Aorta (tissue), 5 donors: ENCODE data around the gene DBI. TPM values are rescaled to one million over a fixed set of nuclear protein-coding genes. Genes with fewer than 3 reads are reported as not detected.
A peak's percentile ranks its signal among the peaks of the same experiment; 100 is the strongest.

Experiments
- ATAC-seq: fragments of 200-7000 bp; cut with Tn5 transposase; one replicate; pipeline ENCODE4 v1.9.1; 2022; ENCODE audit warnings: moderate library complexity; ENCODE audit not compliant: low FRiP score
- DNase-seq, 2 donors: peaks; one replicate each; pipeline ENCODE4 v3.0.0-alpha.2; 2020
- H3K27ac ChIP-seq, 2 donors: one replicate each; pipeline ENCODE4 v1.5.1; 2013; ENCODE audit warnings: low read length in 2 of 2, mild to moderate bottlenecking in 2 of 2, moderate library complexity in 2 of 2, control low read depth in 1 of 2, inconsistent platforms in 1 of 2, low read depth in 1 of 2
- H3K27me3 ChIP-seq, 2 donors: one replicate each; pipeline ENCODE4 v1.6.1; 2013; ENCODE audit warnings: control low read depth in 1 of 2, low read length in 1 of 2, mild to moderate bottlenecking in 1 of 2, moderate library complexity in 1 of 2; ENCODE audit not compliant: insufficient read depth in 2 of 2, control insufficient read depth in 1 of 2
- H3K36me3 ChIP-seq, 2 donors: one replicate each; pipeline ENCODE4 v1.6.1; 2013; ENCODE audit warnings: control low read depth in 1 of 2, low read length in 1 of 2, mild to moderate bottlenecking in 1 of 2; ENCODE audit not compliant: insufficient read depth in 2 of 2, control insufficient read depth in 1 of 2
- H3K4me1 ChIP-seq, 2 donors: one replicate each; pipeline ENCODE4 v1.6.1; 2013; ENCODE audit warnings: low read length in 2 of 2, control low read depth in 1 of 2, mild to moderate bottlenecking in 1 of 2, moderate library complexity in 1 of 2; ENCODE audit not compliant: insufficient read depth in 2 of 2, control insufficient read depth in 1 of 2
- H3K4me3 ChIP-seq, 2 donors: one replicate each; pipeline ENCODE4 v1.5.1; 2013; ENCODE audit warnings: low read length in 2 of 2, control low read depth in 1 of 2, mild to moderate bottlenecking in 1 of 2
- H3K9me3 ChIP-seq: one replicate; pipeline ENCODE4 v1.6.1; 2013; ENCODE audit warnings: mild to moderate bottlenecking, low read length; ENCODE audit not compliant: control insufficient read depth
- WGBS, 2 donors: extraction: QIAGEN DNeasy Blood & Tissue Kit; methylation state at CpG; one replicate each; pipeline ENCODE4 v1.1.7; 2013; 5-methylcytosine and 5-hydroxymethylcytosine counted together
- intact Hi-C, 2 donors: fragments of 100-400 bp; cut with DNase I; formaldehyde crosslinking; loops; one replicate each; pipeline versions ENCODE4 v1.14.2 to v1.15.0; 2022
- polyA plus RNA-seq, 2 donors: library from polyadenylated mRNA; stranded (reverse); fragments of 200-250 nt; gene quantifications; one replicate each; pipeline ENCODE4 v1.2.3, GENCODE V29; 2013
- total RNA-seq, 2 donors: library from RNA; stranded (reverse); fragmentation: NEBNext Ultra II Directional; extraction: Animal tissue kit (Norgen Biotek cat#: 25700); gene quantifications; one replicate each; pipeline ENCODE4 v1.2.1, GENCODE V29; 2021
- donor health status: healthy with polysubstance abuse.
- donor health status: Bipolar disorder and iron deficiency.
- donor health status: DM: no; HTN: no; CAD: no.
- donor health status: DM: no; HTN: no; CAD: no.
- donor health status: DM: yes; HTN: yes; CAD: no.

DBI gene
- total and polyA plus RNA-seq, 4 donors: 60.1 to 463 (median 121) TPM

GRCh38 chr2:119352357-119352756, 14.4 kb upstream of the DBI start:
- H3K36me3 ChIP-seq: no peaks in the 10 kb centered on the region
- DNase-seq: no peak
- no peaks in the 10 kb centered on the region for H3K27me3 ChIP-seq
- peak; percentile 59 for ATAC-seq
- intact Hi-C loops: no loop called here
- H3K9me3 ChIP-seq: no peaks in the 10 kb centered on the region
- no peak overlapping the region for H3K4me3 ChIP-seq
- H3K27ac ChIP-seq: no peak overlapping the region
- no peaks in the 10 kb centered on the region for H3K4me1 ChIP-seq

GRCh38 chr2:119354860-119355259, 11.9 kb upstream of the DBI start:
- Histone ChIP-seq H3K4me3 (no peak overlapping the region), H3K4me1 (no peaks in the 10 kb centered on the region), H3K27ac (no peak overlapping the region), H3K27me3 (no peaks in the 10 kb centered on the region), H3K9me3 (no peaks in the 10 kb centered on the region), H3K36me3 (no peaks in the 10 kb centered on the region)
- DNase-seq (no peak), ATAC-seq (no peak)
- intact Hi-C loops: no loop called here
- WGBS, 2 donors: 86 to 89% methylated on average over 1 of the region's 1 CpG

- 93 to 94% methylated on average over 6 of the region's 6 CpGs for WGBS, 2 donors
- no peak for ATAC-seq
- no peak for DNase-seq
- Histone ChIP-seq H3K36me3 (no peaks in the 10 kb centered on the region), H3K4me1 (no peaks in the 10 kb centered on the region), H3K27ac (no peak overlapping the region), H3K4me3 (no peak overlapping the region), H3K27me3 (no peaks in the 10 kb centered on the region), H3K9me3 (no peaks in the 10 kb centered on the region)
- intact Hi-C loops: loop anchor here in 1 of 2 donors (10.0 kb wide), 2 partner anchors 135 to 1545 kb away; partner anchors contain the start of genes DDX18 and STEAP3
These were observed 7.0 kb upstream of the DBI start for GRCh38 chr2:119359774-119360173.

- DNase-seq: no peak
- Histone ChIP-seq H3K9me3 (no peaks in the 10 kb centered on the region), H3K4me3 (no peak overlapping the region), H3K36me3 (no peaks in the 10 kb centered on the region), H3K27me3 (no peaks in the 10 kb centered on the region), H3K27ac (no peak overlapping the region), H3K4me1 (peaks cover 0 to 5% of the 10 kb centered on the region in 2 donors)
- 91 to 92% methylated on average over 2 of the region's 2 CpGs for WGBS, 2 donors
- ATAC-seq: no peak
- intact Hi-C loops: loop anchor here in 1 of 2 donors (10.0 kb wide), 2 partner anchors 136 to 1546 kb away; partner anchors contain the start of genes DDX18 and STEAP3
These were observed 6.3 kb upstream of the DBI start for GRCh38 chr2:119360423-119360966.

- Histone ChIP-seq H3K36me3 (no peaks in the 10 kb centered on the region), H3K4me1 (peaks cover 0 to 8% of the 10 kb centered on the region in 2 donors), H3K4me3 (no peak overlapping the region), H3K27ac (no peak overlapping the region), H3K9me3 (no peaks in the 10 kb centered on the region), H3K27me3 (no peaks in the 10 kb centered on the region)
- ATAC-seq (no peak), DNase-seq (no peak)
- intact Hi-C loops: loop anchor here in 1 of 2 donors (5.0 to 10.0 kb wide), 3 partner anchors 122 to 1550 kb away; partner anchors contain the start of genes DDX18 and STEAP3
- WGBS, 2 donors: 92 to 94% methylated on average over 6 of the region's 6 CpGs
These were observed 2.0 kb upstream of the DBI start for GRCh38 chr2:119364798-119365197.

- ATAC-seq (no peak), DNase-seq (no peak)
- H3K4me3 ChIP-seq: peak overlapping the region in 1 of 2 donors; percentile 82
- no peak overlapping the region for H3K27ac ChIP-seq
- H3K36me3 ChIP-seq: no peaks in the 10 kb centered on the region
- intact Hi-C loops: loop anchor here in 1 of 2 donors (5.0 to 10.0 kb wide), 3 partner anchors 123 to 1551 kb away; partner anchors contain the start of genes DDX18 and STEAP3
- no peaks in the 10 kb centered on the region for H3K9me3 ChIP-seq
- 59 to 63% methylated on average over 6 of the region's 6 CpGs for WGBS, 2 donors
- peaks cover 0 to 8% of the 10 kb centered on the region in 2 donors for H3K4me1 ChIP-seq
- H3K27me3 ChIP-seq: no peaks in the 10 kb centered on the region
These were observed 1.3 kb upstream of the DBI start for GRCh38 chr2:119365436-119365835.

- peak overlapping the region in 1 of 2 donors; percentile 41 for H3K27ac ChIP-seq
- H3K4me3 ChIP-seq: peak overlapping the region; percentile 82 to 86
- 2% methylated on average over 17 of the region's 17 CpGs for WGBS, 2 donors
- intact Hi-C loops: loop anchor here in 1 of 2 donors (5.0 to 10.0 kb wide), 3 partner anchors 124 to 1551 kb away; partner anchors contain the start of genes DDX18 and STEAP3
- H3K36me3 ChIP-seq: peaks cover 0 to 3% of the 10 kb centered on the region in 2 donors
- peaks cover 0 to 8% of the 10 kb centered on the region in 2 donors for H3K4me1 ChIP-seq
- no peaks in the 10 kb centered on the region for H3K27me3 ChIP-seq
- H3K9me3 ChIP-seq: no peaks in the 10 kb centered on the region
- ATAC-seq (peak; percentile 20), DNase-seq (no peak)
These were observed 572 bp upstream of the DBI start for GRCh38 chr2:119366161-119366648.

- 4 to 5% methylated on average over 29 to 32 of the region's 32 CpGs for WGBS, 2 donors
- peak; percentile 70 to 85 for DNase-seq
These were observed 809 bp downstream of the DBI start for GRCh38 chr2:119367472-119368099.

More at GRCh38 chr2:119367472-119368099, 809 bp downstream of the DBI start:
- ATAC-seq: peak; percentile 65
- Histone ChIP-seq H3K4me1 (peaks cover 0 to 8% of the 10 kb centered on the region in 2 donors), H3K36me3 (peaks cover 3 to 9% of the 10 kb centered on the region in 2 donors), H3K27me3 (no peaks in the 10 kb centered on the region), H3K27ac (peak overlapping the region in 1 of 2 donors; percentile 14), H3K4me3 (peak overlapping the region; percentile 56 to 60), H3K9me3 (peaks cover under 1% of the 10 kb centered on the region)
- intact Hi-C loops: loop anchor here in 1 of 2 donors (5.0 to 10.0 kb wide), 3 partner anchors 125 to 1553 kb away; partner anchors contain the start of genes DDX18 and STEAP3
